ENCODE data around the gene ARHGAP8. TPM values are rescaled to one million over a fixed set of nuclear protein-coding genes. Genes with fewer than 3 reads are reported as not detected.
"Not testable (repeated sequence)": the region's sequence is repeated elsewhere in the genome, so short reads cannot be mapped to it uniquely, and the experiment has no call there.

Gene ARHGAP8
- total RNA-seq, 1 donor from 2014 or later: 0.07 TPM

GRCh38 chr22:44855855-44856254 is 103.5 kb downstream of the ARHGAP8 start:
- DNase-seq (ENCODE audit: low read depth, low spot score): no peak

DNA sequence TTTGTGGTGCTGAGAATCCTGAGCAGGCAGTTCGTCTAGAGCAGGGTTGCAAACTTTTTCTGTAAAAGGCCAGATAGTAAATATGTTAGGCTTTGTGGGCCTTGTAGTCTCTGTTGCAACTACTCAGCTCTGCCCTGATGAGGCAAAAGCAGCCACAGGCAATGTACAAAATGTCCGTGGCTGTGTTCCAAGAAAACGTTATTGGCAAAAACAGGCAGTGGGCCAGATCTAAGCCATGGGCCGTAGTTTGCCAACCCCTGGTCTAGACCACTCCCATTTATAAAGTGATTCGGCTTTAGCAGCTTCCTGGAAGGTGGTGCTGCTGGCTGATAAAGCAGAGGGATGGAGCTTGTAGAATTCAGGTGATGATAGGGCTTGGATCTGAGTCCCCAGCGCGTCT is 106.4 kb downstream of the ARHGAP8 start:
- DNase-seq (ENCODE audit: low read depth, low spot score): not testable (repeated sequence)

GRCh38 chr22:44859641-44860040 is 107.3 kb downstream of the ARHGAP8 start:
- DNase-seq (ENCODE audit: low read depth, low spot score): no peak

DNA sequence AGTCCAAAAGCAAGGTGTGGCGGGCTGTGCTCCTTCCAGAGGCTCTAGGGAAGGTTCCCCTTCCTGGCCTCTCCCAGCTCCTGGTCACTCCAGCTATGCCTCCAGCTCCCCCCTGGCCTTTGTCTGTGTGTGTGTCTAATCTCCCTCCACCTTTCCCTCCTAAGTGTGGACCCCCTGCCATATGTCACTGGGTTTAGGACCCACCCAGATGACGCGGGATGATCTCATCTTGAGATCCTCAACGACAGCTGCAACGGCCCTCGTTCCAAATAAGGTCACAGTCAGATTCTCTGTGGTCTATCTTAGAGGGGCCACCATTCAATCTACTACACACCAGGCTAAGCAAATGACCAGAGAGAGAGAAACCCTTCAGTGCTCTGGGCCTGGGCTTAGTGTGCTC is 107.9 kb downstream of the ARHGAP8 start:
- no peak for DNase-seq (ENCODE audit: low read depth, low spot score)

GRCh38 chr22:44861245-44861644 is 108.9 kb downstream of the ARHGAP8 start:
- no peak for DNase-seq (ENCODE audit: low read depth, low spot score)

GRCh38 chr22:44862281-44862680 is 109.9 kb downstream of the ARHGAP8 start:
- DNase-seq (ENCODE audit: low read depth, low spot score): no peak

- DNase-seq (ENCODE audit: low read depth, low spot score): no peak
Measured at GRCh38 chr22:44862981-44863860, 110.8 kb downstream of the ARHGAP8 start.

DNA sequence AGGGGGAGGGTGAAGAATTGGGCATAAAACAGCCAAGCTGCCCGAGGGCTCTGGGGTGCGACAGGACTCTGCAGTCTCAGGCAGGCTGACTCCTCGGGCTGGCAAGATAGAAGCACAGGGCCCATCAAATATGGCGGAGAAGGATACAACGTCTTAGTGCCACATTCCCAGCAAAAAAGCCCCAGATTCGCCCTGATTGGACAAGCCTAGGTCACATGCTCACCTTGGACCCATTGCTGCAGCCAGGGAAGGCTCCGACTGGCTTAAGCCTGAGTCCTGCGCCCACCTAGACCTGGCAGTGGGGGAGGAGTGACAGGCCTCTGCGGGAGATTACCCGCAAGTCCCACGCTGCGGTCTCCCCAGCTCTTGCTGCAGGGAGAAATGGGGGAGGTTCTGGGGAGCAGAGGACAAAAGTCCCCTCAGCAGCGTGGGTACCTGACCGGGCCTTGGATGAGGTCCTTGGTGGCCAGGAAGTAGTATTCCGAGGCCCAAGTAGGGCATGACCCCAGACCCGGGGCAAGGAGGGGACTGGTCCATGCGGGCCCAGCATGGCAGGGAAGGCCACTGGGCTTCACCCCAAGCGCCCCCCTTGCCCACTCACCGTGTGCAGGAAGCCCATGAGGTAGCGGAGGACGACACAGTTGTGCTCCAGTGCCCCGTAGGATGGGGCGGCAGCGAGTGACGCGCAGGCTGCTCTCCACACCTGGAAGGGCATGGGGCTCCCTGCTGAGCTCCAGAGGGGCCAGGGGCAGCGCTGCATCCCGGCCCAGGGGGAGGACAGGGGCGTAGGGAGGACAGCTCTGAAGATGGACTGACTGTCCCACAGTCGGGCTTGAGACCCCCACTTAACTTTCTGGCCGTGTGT is 113.0 kb downstream of the ARHGAP8 start:
- no peak for DNase-seq (ENCODE audit: low read depth, low spot score)

- no peak for DNase-seq (ENCODE audit: low read depth, low spot score)
Measured at GRCh38 chr22:44869196-44869595, 116.8 kb downstream of the ARHGAP8 start.

GRCh38 chr22:44870021-44870420 is 117.6 kb downstream of the ARHGAP8 start:
- DNase-seq (ENCODE audit: low read depth, low spot score): no peak

GRCh38 chr22:44871782-44872181 is 119.4 kb downstream of the ARHGAP8 start:
- no peak for DNase-seq (ENCODE audit: low read depth, low spot score)

DNA sequence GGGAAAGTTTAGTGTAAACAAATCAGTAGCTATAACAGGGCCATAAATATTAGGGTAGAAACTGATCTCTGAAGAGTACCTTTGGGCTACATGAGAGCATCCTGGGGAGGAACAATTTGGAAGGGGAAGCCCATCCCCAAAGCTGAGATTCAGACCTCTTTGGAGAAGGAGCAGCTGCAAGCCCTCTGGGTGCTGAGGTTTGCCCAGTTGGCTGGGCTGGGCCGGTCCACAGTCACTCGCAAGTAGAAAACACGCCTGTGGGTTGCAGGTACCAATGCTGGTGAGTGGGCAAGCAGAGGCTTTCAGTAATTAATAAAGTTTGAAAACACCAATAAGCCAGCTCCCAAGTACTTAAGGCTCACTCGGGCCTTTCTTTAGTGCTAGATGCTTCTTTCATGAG is 124.5 kb downstream of the ARHGAP8 start:
- DNase-seq (ENCODE audit: low read depth, low spot score): no peak

GRCh38 chr22:44878483-44879300 is 126.3 kb downstream of the ARHGAP8 start:
- no peak for DNase-seq (ENCODE audit: low read depth, low spot score)

GRCh38 chr22:44879301-44879680 is 126.9 kb downstream of the ARHGAP8 start:
- DNase-seq (ENCODE audit: low read depth, low spot score): no peak

- DNase-seq (ENCODE audit: low read depth, low spot score): no peak
Measured at GRCh38 chr22:44880610-44881290, 128.4 kb downstream of the ARHGAP8 start.

GRCh38 chr22:44881624-44882023 is 129.2 kb downstream of the ARHGAP8 start:
- no peak for DNase-seq (ENCODE audit: low read depth, low spot score)

DNA sequence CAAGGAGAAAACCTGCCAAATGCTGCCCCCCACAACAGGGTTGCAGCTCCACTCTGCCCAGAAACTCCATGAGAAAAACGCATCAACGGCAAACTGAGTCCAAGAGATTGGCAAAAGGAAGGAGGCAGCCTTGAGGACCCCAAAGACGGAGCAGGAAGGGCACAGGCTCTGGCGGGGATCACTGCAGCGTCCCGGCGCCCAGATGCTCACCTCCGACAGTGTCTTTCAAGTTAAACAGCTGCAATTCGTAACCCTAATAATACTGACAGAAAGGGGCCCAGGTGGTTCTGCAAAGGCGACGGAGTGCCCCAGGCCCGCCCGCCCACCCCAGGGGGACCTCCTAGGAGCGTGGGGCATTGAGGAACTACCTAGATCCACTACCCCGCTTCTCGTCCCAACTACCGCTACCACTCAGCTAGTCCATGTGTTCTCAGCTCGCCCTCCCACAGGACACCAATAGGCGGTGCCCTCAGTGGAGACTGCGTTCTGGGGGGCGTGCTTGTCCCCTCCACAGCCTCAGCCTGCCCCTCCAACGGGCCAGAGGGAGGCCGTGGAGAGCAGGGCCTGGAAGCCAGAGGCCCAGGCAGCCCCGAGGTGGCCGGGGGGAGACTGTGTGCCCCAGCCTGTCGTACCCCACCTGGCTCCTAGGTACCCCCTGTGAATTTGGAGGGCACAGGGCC is 130.0 kb downstream of the ARHGAP8 start:
- no peak for DNase-seq (ENCODE audit: low read depth, low spot score)

- no peak for DNase-seq (ENCODE audit: low read depth, low spot score)
Measured at GRCh38 chr22:44883011-44883421, 130.6 kb downstream of the ARHGAP8 start.

DNA sequence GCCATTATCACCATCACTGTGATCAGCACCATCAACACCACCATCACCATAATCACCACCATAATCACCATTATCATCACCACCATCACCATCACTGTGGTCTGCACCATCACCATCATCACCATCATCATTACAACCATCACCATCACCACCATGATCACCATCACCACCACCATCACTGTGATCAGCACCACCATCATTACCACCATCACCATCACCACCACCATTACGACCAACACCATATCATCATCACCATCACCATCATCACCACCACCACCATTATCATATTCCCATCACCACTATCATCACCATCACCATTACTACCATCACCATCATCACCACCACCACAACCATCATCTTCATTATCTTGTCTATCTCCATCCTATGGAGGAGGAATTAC is 132.2 kb downstream of the ARHGAP8 start:
- DNase-seq (ENCODE audit: low read depth, low spot score): no peak
